ENCODE measurements around the gene PARP14. TPM values are rescaled to one million over a fixed set of nuclear protein-coding genes. Genes with fewer than 3 reads are reported as not detected.

The PARP14 gene
- total RNA-seq, 1 experiment from 2014 or later, result 17.4 TPM

- no peak overlapping the region for H3K27ac Mint-ChIP-seq
- Histone ChIP-seq H4K91ac (ENCODE audit: insufficient read length, low read depth, low read length) (no peak overlapping the region), H3K27ac (ENCODE audit: insufficient read length, low read depth, low read length) (no peak overlapping the region), H2BK20ac (ENCODE audit: low read depth, low read length, poor library complexity, severe bottlenecking) (no peak overlapping the region), H3T11ph (ENCODE audit: low read length) (no peak overlapping the region), H4K5ac (ENCODE audit: insufficient read length, low read depth, low read length) (no peak overlapping the region), H2BK12ac (ENCODE audit: insufficient read length, low read depth, low read length) (no peak overlapping the region), H3K14ac (ENCODE audit: insufficient read depth, low read length) (no peak overlapping the region), H4K20me1 (ENCODE audit: control insufficient read depth, insufficient read depth, insufficient read length) (no peaks in the 10 kb centered on the region), H3K4ac (ENCODE audit: low read depth, low read length) (no peak overlapping the region), H3K18ac (ENCODE audit: insufficient read length, low read depth, low read length) (no peak overlapping the region), H3K4me2 (ENCODE audit: insufficient read depth, insufficient read length, low read length) (no peak overlapping the region), H2BK120ac (ENCODE audit: low read depth, low read length, poor library complexity, severe bottlenecking) (no peak overlapping the region), H4K8ac (replicated peaks; ENCODE audit: insufficient read length, low read depth, low read length) (no peak overlapping the region), H3K23ac (ENCODE audit: insufficient read length, low read depth, low read length) (no peak overlapping the region), H2AFZ (ENCODE audit: low read length) (no peak overlapping the region), H3K79me1 (ENCODE audit: insufficient read depth, low read depth, low read length, poor library complexity, severe bottlenecking) (no peaks in the 10 kb centered on the region), H3K27me3 (ENCODE audit: insufficient read depth, low read length) (no peaks in the 10 kb centered on the region), H2BK15ac (ENCODE audit: low read depth, low read length) (no peak overlapping the region), H3K4me1 (ENCODE audit: insufficient read depth, low read length) (no peaks in the 10 kb centered on the region), H3K9me3 (ENCODE audit: control insufficient read depth, low read depth, low read length) (no peaks in the 10 kb centered on the region), H2AK5ac (ENCODE audit: insufficient read length, low read length) (no peak overlapping the region), H3K23me2 (ENCODE audit: insufficient read length, low read depth, low read length, poor library complexity, severe bottlenecking) (no peaks in the 10 kb centered on the region), H3K9ac (ENCODE audit: extremely low read depth, insufficient read length, low read length) (no peak overlapping the region), H3K56ac (ENCODE audit: insufficient read length, low read depth, low read length) (no peak overlapping the region), H2BK5ac (ENCODE audit: insufficient read length, low read length) (no peak overlapping the region), H3K79me2 (ENCODE audit: insufficient read depth, low read length) (no peaks in the 10 kb centered on the region)
- H3K4me3 Mint-ChIP-seq, result no peak overlapping the region
- H3K4me1 Mint-ChIP-seq, result no peaks in the 10 kb centered on the region
- no peak for DNase-seq
- no CpG with 5 or more reads among the region's 1 CpG for whole genome bisulfite sequencing (ENCODE audit: extremely low coverage, insufficient read length, low lambda C conversion rate)
- H3K9me3 Mint-ChIP-seq, result peaks cover 12 to 20% of the 10 kb centered on the region in 2 experiments
- peaks cover 26 to 39% (median 33%) of the 10 kb centered on the region in 3 experiments for H3K36me3 Mint-ChIP-seq (ENCODE audit: insufficient read depth in 1 of 3, low read depth in 3 of 3)
- H3K27me3 Mint-ChIP-seq (ENCODE audit: low read depth), result no peaks in the 10 kb centered on the region
- TF ChIP-seq, protein P1, sequence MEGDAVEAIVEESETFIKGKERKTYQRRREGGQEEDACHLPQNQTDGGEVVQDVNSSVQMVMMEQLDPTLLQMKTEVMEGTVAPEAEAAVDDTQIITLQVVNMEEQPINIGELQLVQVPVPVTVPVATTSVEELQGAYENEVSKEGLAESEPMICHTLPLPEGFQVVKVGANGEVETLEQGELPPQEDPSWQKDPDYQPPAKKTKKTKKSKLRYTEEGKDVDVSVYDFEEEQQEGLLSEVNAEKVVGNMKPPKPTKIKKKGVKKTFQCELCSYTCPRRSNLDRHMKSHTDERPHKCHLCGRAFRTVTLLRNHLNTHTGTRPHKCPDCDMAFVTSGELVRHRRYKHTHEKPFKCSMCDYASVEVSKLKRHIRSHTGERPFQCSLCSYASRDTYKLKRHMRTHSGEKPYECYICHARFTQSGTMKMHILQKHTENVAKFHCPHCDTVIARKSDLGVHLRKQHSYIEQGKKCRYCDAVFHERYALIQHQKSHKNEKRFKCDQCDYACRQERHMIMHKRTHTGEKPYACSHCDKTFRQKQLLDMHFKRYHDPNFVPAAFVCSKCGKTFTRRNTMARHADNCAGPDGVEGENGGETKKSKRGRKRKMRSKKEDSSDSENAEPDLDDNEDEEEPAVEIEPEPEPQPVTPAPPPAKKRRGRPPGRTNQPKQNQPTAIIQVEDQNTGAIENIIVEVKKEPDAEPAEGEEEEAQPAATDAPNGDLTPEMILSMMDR (conservative IDR thresholded peaks at IDR 0.05), result no peak
Measured at GRCh38 chr3:122748347-122748746, 67.7 kb downstream of the PARP14 start.
